NK-92 treated with Interleukin-12 subunit alpha and Interleukin-12 subunit beta, amount 100 ng/mL, for 24 hours (cell line): ENCODE measurements around the gene DUSP18.
A peak's percentile ranks its signal among the peaks of the same experiment; 100 is the strongest.
"Not testable (repeated sequence)": the region's sequence is repeated elsewhere in the genome, so short reads cannot be mapped to it uniquely, and the experiment has no call there.

Source experiments
- DNase-seq: peaks from one replicate; lab custom pipeline; 2025; lab: John Stamatoyannopoulos, UW

Gene DUSP18

DNA sequence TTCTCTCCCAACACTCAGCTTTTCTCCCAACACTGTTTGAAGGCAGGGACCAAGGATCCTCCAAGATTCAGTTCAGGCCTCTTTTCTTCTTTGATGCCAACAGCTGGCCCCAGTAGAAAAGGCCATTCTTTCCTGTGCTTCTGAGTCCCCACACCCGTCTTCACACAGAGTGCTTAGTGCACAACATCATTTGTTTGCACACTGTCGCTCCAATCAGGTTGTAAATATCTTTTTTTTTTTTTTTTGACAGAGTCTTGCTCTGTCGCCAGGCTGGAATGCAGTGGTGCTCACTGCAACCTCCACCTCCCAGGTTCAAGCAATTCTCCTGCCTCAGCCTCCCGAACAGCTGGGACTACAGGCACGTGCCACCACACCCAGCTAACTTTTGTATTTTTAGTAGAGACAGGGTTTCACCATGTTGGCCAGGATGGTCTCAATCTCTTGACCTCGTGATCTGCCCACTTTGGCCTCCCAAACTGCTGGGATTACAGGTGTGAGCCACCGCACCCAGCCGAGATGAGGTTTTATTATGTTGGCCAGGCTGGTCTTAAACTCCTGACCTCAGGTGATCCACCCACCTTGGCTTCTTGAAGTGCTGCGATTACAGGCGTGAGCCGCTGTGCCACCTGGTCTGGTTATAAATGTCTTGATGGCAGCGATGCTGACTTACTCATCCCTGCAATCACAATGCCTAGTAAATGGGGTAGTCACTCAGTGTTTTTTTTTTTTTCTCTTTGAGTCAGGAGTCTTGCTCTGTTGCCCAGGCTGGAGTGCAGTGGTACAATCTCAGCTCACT lies 12.4 kb upstream of the DUSP18 start:
- not testable (repeated sequence) for DNase-seq

DNA sequence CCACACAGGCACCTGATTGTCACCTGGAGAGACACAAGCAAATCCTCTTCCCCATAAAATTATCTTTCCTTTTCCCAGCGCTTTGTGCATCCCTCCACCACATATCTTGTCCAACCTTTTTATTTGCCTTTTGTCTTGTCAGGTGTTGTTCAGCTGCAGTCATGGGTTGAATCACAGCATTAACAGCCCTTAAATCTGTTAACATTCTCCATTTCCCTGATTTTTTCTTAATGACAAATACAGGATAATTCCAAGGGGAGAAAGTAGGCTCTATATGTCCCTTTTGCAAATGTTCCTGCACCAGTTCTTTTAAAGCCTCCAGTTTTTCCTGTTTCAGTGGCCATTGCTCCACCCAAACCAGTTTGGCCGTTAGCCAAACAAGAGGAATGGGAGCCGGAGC lies 8.9 kb upstream of the DUSP18 start:
- DNase-seq, result not testable (repeated sequence)

DNA sequence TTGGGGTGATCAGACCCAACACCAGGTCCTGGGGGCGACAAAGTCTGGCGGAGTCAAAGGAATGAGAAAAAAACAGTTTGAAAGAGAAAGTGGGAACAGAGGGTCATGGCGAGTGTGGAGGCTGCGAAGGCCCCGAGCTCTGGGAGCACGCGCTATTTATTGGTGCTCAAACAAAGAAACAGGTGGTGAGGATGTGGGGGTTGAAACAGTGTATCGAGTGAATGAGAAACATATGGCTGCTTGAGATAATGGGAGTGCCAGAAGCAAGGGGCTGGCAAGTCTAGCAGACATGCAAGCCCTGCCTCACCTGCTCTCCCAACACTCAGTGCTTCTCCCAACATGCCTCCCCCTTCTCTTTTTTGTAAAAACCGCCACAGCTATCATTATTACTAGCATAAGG lies 7.8 kb upstream of the DUSP18 start:
- DNase-seq, result no peak

- DNase-seq, result no peak
These were observed 6.8 kb upstream of the DUSP18 start for GRCh38 chr22:30674482-30674881.

- DNase-seq, result no peak
These were observed 5.5 kb upstream of the DUSP18 start for GRCh38 chr22:30673136-30673535.

GRCh38 chr22:30671071-30671470 lies 3.4 kb upstream of the DUSP18 start:
- DNase-seq, result no peak

DNA sequence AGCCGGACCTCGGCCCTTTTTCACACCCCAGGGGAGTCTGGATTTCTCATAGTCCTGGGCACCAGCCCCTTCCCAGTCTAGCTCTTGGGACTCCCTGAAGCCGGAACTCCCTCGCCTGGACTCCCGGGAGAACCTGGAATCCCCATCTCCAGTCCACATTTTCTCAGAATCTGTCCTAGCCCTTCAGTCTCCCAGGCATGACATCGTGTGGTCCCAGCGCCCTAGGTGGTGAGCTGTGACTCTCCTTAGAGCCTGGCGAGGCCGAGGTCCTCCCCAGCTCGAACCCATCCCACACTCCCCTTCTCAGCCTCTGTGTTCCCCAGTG lies 673 bp upstream of the DUSP18 start:
- DNase-seq, result no peak

DNA sequence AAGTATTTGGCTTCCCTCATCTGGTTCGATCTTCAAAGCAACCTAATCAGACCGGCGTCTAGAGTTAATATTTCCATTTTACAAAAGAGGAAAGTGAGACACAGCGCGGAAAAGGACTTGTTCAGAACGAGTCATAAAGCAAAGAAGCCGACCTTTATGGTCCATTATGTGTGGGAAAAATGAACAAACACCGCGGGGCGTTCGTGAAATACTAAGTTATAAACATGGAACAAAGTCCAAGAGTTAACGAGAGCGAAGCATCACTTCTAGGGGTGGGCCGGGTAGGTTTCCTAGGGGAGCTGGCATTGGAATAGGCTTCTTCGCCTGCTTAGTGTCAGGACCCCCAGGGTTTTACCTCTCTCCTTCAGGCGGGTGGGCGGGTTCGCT lies 575 bp downstream of the DUSP18 start:
- DNase-seq, result no peak

- DNase-seq, result no peak
These were observed 1.9 kb downstream of the DUSP18 start for GRCh38 chr22:30665786-30666185.

- no peak for DNase-seq
These were observed 2.4 kb downstream of the DUSP18 start for GRCh38 chr22:30665266-30665665.

DNA sequence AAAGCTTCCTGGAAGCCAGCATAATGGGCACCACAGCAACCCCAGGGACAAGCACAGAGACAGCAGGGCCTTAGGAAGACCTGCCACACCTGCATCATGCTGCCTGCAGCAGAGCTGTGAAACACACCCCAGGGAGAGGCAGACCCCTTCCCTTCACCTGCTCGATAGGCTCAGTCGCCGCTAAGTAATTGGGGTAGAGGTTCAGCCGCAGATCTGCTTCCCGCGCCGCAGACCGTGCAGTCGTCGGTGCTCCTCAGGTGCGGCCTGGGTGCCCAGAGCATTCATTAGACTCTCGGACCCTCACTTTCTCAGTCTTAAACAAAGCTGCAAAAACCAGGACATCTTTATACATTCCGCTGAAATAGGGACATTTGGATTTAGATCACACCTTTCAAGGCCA lies 2.9 kb downstream of the DUSP18 start:
- no peak for DNase-seq

- no peak for DNase-seq
These were observed 5.6 kb downstream of the DUSP18 start for GRCh38 chr22:30662040-30662439.

DNA sequence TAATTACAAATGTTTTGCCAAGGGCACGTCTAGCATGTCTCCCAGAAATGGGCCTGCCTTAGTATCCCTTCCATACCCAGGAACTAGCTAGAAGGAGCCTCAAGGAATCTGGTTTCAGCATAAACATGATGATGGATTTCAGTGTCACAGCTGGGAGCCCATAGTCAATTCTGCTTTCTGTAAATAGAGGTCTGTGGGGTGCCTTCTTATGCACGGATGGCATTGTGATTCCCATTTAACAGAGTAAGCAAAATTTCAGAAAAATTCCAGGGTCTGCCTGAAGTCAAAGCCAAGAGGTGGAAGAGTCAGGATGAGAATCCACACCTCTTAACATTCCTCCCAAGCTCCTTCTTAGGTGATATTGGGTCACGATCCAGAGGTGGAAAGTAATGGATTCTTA lies 12.1 kb downstream of the DUSP18 start:
- DNase-seq, result no peak

GRCh38 chr22:30654361-30654760 lies 13.3 kb downstream of the DUSP18 start:
- no peak for DNase-seq

DNA sequence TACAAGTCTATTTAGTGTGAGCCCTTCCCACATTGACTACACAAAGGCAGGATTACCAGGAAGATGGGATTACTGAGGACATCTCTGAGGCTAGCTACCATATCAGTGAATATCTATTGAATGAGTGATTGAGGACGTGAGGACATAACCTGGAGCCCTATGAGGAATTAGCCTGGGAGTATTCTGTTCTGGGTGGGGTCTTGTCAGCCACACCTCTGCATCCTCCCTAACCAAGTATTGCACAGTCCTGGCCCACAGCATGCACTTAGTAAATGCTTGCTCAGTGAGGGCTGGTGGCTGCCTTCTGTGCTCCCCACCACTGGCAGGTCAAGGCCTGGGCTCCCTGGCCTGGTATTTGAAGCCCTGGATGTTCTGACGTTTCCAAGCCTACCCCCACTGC lies 14.8 kb downstream of the DUSP18 start:
- DNase-seq, result no peak

GRCh38 chr22:30650508-30651116 lies 17.1 kb downstream of the DUSP18 start:
- no peak for DNase-seq

DNA sequence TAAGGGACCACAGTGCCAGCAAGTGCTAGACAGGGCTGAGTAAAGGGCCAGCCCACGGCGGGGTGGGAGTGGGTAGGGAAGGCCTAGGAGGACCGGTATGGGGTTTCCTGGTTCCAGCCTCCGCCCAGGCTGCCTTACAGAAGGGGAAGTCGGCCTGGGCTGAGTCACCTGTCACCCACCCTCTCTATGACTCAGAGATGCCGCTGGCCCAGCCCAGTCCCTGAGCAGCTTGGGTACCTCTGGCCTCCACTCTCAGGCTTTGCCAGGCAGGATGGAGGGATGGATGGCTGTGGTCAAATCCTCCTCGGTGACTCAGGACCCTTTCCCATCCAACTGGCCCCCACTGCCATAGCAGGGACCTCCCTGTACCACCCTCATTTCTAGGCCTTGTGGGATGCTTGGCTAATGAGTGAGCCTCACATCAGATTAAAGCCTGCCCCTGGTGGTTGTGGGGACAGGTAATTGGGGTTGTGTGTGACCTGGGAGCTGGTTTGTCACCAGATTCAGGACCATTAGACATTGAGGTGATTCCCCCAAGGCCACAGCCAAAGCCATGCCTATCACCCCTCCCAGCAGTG lies 18.2 kb downstream of the DUSP18 start:
- DNase-seq, result peak; percentile 84

DNA sequence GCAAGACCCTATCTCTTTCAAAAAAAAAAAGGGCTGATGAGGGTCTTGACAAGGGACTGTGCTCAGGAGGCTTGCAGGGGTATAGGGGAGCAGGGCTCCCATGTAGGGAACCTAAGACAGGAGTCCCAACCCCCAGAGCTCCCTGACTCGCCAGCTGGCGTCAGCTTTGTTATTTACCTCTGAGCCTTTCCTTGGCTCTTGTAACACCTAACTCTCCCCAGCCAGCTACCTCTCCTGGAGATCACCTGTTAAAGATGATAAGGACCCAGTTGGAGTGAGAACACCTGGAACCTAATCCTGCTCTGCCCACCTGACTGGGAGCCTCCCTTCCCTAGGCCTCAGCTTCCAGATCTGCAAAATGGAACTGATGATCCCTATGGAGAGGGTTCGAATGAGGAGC lies 18.9 kb downstream of the DUSP18 start:
- no peak for DNase-seq

DNA sequence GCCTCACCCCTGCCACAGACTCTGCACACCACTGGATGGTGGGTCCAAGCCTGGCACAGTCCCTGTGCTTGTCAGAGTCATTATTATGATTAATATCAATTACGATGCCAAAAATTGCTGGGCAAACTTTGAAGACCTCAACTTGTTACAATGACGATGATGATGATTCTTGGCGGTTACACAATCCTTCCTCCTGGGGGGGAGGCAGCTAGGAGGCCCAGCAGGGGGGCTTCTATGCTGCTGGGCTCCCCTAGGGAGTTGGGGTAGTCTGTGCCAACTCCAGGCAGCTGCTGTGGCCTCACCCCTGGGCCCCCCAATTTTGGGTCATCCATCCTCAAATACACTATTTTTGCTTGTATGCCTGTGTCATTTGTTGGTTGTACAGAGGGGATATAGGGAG lies 20.1 kb downstream of the DUSP18 start:
- no peak for DNase-seq

- DNase-seq, result no peak
These were observed 21.0 kb downstream of the DUSP18 start for GRCh38 chr22:30646518-30647160.

GRCh38 chr22:30643055-30643875 lies 24.4 kb downstream of the DUSP18 start:
- DNase-seq, result no peak

GRCh38 chr22:30640839-30641430 lies 26.7 kb downstream of the DUSP18 start:
- no peak for DNase-seq
